ENCODE results near the gene ZNF32.
"Not testable (repeated sequence)": the region's sequence is repeated elsewhere in the genome, so short reads cannot be mapped to it uniquely, and the experiment has no call there.

ZNF32 gene

GRCh38 chr10:43647576-43647975, 1.1 kb downstream of the ZNF32 start:
- TF ChIP-seq, protein P1, sequence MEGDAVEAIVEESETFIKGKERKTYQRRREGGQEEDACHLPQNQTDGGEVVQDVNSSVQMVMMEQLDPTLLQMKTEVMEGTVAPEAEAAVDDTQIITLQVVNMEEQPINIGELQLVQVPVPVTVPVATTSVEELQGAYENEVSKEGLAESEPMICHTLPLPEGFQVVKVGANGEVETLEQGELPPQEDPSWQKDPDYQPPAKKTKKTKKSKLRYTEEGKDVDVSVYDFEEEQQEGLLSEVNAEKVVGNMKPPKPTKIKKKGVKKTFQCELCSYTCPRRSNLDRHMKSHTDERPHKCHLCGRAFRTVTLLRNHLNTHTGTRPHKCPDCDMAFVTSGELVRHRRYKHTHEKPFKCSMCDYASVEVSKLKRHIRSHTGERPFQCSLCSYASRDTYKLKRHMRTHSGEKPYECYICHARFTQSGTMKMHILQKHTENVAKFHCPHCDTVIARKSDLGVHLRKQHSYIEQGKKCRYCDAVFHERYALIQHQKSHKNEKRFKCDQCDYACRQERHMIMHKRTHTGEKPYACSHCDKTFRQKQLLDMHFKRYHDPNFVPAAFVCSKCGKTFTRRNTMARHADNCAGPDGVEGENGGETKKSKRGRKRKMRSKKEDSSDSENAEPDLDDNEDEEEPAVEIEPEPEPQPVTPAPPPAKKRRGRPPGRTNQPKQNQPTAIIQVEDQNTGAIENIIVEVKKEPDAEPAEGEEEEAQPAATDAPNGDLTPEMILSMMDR (IDR thresholded peaks at IDR 0.05; ENCODE audit: insufficient read depth, missing control alignments): no peak
- FAIRE-seq: no peak
- no peak for DNase-seq (ENCODE audit: insufficient read length, low spot score)

DNA sequence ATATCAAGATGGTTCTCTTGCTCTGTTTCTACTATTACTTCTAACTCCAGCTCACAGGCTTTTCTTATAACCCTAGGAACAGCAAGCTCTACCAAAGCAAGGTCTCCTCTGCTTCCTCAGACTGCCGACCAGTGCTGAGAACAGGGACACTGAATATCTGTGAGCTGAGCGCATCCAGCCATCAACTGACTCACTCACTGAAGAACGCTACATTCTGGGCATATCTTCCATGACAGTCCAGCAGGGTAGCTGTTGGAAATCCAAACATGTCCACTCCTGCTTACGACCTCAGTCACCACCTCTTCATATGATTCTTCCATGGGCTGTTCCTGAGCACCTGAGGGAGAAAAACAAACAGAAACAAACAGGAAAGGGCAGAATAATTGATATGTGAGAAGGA, 2.8 kb downstream of the ZNF32 start:
- TF ChIP-seq, protein P1 (IDR thresholded peaks at IDR 0.05; ENCODE audit: insufficient read depth, missing control alignments): no peak
- FAIRE-seq (no peak), DNase-seq (ENCODE audit: insufficient read length, low spot score) (no peak)

GRCh38 chr10:43644252-43644651, 4.4 kb downstream of the ZNF32 start:
- FAIRE-seq (no peak), DNase-seq (ENCODE audit: insufficient read length, low spot score) (no peak)
- TF ChIP-seq, protein P1 (IDR thresholded peaks at IDR 0.05; ENCODE audit: insufficient read depth, missing control alignments): no peak

GRCh38 chr10:43640603-43641002, 8.1 kb downstream of the ZNF32 start:
- TF ChIP-seq, protein P1 (IDR thresholded peaks at IDR 0.05; ENCODE audit: insufficient read depth, missing control alignments): no peak
- no peak for FAIRE-seq

GRCh38 chr10:43635816-43636215, 12.9 kb downstream of the ZNF32 start:
- FAIRE-seq; DNase-seq (ENCODE audit: insufficient read length, low spot score): not testable (repeated sequence)

More at GRCh38 chr10:43640603-43641002, 8.1 kb downstream of the ZNF32 start:
- DNase-seq (ENCODE audit: insufficient read length, low spot score): no peak

DNA sequence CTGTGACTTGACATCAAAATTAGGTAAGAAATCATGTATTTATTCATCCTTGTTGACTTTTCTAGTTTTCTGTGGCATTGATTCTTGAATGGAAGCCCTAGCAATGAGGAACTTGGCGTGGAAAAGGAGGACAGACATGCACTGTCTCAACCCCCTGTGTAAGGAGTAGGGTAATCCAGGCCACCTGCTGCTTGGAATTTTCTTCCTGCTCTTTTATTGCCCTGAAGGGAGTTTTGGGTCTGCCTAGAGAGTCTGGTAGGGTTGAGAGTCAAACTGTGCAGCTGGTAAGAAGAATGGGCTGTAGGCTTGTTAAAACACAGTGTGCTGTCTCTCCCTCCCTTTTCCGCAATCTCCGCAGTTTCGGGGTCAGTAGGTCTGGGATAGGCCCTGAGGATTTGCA, 19.7 kb downstream of the ZNF32 start:
- DNase-seq (ENCODE audit: insufficient read length, low spot score): no peak
- TF ChIP-seq, protein P1 (IDR thresholded peaks at IDR 0.05; ENCODE audit: insufficient read depth, missing control alignments): no peak
- no peak for FAIRE-seq

DNA sequence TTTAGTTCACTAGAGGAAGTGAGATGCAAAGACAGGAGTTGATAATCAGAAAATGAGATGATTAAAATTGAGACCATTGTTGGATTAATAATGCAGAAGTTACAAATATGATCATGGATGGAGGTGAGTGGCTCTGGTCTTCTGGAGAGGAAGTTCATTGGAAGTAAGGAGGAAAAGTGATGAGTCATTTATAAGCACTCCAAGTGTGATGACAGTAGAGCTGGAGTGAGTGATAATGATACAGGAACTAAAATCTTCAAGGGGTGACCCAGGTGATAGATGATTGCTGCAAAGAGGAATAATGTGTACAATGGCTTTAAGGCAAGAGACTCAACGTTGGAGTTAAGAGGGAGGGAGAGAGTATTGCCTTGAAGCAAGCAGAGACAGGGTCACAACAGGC, 20.7 kb downstream of the ZNF32 start:
- no peak for FAIRE-seq
- DNase-seq (ENCODE audit: insufficient read length, low spot score): no peak
- TF ChIP-seq, protein P1 (IDR thresholded peaks at IDR 0.05; ENCODE audit: insufficient read depth, missing control alignments): no peak

GRCh38 chr10:43623351-43623750, 25.3 kb downstream of the ZNF32 start:
- no peak for DNase-seq (ENCODE audit: insufficient read length, low spot score)
- TF ChIP-seq, protein P1 (IDR thresholded peaks at IDR 0.05; ENCODE audit: insufficient read depth, missing control alignments): no peak
- no peak for FAIRE-seq

Measured in D721Med (cell line).